HG03095 (cell line): ENCODE data around the gene ZBTB17.

Source experiments
- ATAC-seq: cut with Tn5 transposase; IDR thresholded peaks from one replicate; pipeline ENCODE4 v1.9.1; 2021; ENCODE audit warnings: moderate library complexity; ENCODE audit not compliant: unreplicated experiment

The ZBTB17 gene

DNA sequence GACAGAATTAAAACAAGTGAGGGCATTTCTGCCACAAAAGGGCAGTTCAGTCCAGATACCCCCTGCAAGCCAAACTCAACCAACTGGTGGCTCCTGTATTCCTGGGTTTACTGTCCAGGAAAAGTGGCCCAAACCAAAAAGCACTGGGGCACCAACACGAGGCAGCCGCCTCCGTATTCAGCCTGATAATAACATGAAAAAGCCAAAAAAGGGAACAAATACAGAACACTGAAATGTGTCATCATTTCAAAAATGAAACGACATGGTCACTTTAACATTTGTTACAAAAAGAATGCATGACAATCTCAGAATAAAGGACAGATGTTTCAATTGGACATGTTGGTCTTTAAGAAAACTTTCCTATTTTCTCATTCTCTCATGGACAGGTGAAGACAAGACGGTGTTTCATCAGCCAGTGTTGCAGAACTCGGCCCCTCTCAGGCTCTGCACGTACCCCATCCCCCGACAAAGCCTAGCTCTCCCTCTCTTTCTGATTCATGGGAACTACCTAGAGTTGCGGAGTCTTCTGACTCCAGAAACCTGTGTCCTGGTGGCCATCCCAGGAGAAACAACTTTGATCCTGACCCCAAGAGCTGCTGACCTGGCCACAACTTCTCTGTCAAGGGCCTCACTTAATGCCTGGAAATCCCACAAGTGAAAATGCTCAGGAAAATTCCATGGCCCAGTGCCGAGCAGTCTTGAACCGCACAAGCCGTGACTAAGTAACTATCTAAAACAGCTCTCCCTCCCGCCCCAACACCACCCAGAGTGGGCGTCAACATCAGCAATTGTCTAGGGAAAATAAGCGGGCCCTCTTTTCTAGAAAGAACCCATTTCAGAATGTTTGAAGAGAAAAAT, 27.1 kb downstream of the ZBTB17 start:
- ATAC-seq, result no peak

DNA sequence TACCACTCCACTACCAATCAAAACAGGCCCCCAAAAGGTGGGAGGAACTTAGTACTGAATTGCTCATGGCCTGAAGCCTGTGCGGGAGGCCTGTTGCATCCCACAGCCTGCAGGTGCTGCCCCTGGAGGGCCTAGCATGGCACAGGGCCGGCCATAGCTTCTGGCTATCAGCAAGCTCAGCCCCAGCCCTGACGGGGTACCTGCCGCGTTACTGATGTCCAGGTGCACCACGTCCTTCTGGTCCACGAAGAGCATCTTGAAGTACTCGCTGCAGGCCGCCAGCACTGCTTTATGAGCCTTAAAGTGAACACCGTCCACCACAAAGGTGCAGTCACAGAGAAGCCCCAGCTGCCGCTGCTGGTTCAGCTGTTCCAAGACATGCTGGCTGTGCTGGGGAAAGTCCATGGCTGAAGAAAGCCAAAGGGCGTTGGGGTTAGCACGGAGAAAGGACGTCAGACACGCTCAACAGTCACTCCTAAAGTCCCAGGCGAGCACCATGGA, 27.8 kb downstream of the ZBTB17 start:
- no peak for ATAC-seq

DNA sequence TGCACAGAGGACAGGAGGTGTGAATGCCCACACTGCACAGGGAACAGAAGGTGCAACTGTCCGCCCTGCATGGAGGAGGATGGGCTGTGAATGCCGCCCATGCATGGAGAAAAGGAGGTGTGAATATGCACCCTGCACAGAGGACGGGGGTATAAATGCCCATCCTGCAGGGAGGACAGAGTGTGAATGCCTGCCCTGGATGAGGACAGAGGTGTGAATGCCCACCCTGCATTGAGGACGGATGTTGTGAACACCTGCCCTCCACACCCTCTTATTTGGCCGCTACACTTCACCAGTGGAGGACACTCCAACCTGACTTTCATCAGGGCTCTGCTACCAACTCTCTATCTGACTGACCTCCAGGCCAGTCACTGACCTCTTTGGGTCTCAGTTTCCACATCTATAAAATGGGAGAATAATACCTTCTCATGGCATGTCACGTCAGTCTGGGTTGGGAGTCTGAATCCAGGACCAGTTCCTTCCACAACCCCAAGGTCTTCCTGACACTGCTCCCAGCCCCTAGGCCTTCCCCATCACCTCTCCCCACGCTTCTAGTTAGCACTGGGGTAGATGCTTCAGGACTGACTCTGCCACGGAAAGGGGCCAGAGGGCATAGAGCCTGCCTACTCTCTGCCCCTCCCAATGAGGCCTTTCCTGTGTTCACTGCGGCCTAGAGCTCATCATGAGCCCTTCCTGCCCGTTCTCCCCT, 28.4 kb downstream of the ZBTB17 start:
- ATAC-seq, result no peak

DNA sequence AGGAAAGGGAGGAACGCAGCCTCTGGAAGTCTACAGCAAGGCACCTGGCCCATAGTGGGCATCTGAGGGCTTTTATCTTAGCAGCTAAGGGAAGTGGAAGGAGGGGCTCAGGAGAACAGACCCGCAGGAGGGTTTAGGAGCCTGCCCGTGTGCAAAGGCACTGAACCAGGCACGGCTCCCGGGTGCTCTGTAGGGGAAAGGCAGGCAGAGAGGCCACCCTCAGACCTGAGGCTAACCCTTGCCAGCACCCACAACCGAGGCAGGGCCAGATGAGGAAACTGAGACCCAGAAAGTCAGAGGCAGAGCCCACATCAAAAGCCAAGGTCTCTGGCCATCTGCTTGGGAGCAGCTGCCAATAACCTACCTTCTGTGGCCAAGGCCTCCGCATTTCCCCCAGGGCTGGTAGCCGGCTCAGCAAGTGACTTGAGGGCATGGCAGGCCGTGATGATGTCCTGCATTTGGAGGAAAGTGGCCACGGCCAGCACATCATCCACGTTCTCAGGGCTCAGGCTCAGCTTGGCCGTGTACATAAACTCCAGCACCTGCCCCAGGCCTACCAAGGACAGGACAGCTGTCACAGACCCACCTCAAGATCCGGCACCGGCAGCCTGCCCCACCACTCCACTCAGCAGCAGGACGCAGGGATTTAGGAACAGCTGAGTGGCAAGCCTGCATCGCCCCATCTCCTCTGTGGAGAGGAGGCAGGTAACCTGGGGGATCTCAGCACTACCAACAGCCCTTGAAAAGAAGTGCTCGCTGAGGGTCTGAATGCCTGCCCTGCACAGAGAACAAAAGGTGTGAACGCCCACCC, 29.1 kb downstream of the ZBTB17 start:
- no peak for ATAC-seq

DNA sequence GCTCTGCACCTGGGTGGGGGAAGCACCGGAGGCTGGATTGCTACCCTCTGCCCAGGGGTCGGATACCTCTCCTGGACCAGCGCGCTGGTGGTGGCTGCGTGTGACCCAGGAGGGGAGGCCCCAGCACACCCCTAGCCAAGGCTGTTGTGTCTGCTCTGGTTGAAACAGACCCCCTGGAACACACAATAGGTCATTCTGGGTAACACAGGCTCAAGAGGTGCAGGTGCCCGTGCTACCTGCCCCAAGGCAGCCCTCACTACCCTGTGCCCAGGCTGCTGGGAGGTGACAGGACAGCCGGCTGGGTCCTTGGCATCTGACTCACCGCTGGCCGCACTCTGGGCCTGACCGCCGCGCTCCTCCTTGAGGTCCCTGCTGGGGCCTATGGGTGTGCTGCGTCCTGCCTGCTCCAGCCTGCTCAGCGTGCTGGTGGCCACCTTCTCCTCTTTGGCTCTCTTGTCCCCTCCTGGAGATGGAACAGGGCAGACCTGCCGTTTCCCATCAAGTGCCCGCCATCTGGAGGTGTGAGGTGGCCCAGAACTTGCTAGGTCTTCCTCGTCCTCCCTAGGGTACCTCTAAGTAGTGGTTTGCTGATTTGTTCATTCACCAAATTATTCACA, 30.0 kb downstream of the ZBTB17 start:
- ATAC-seq, result no peak

DNA sequence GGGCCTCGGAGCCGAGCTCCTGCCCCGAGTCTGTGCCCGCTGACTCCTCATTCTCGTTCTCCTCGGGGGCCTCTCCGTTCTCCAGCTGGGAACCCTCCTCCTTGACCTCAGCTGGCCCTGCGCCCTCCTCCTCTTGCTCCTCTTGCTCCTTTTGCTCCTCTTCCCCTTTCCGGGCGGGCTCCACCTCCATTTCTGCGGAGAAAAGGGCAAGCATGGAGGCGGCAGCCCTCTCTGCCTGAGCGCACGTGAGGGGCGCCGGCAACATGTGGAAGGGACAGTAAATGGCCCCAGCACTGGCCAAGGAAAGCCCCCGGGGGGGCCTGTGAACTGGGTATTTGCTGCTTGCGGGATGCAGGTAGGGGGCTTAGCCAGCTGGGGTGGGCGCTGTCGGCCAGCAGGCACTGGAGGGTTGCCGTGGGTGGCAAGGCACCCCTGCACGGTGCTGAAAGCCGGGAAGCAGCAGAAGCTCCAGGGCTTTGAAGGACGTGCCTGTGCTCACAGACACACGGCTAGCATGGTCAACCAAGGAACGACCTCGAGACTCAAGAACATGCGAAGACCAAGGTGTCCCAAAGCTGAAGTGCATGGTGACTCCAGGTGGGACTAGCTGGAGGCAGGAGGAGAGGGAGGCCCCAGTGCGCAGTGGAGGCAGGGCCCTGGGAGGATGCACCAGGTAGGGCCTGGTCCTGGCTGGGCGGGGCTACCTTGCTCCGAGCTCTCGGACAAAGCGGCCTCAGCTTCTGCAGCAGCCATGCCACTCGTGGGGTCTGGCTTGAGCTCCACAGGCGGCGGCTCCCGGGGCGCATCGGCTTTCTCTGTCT, 30.7 kb downstream of the ZBTB17 start:
- ATAC-seq, result no peak

DNA sequence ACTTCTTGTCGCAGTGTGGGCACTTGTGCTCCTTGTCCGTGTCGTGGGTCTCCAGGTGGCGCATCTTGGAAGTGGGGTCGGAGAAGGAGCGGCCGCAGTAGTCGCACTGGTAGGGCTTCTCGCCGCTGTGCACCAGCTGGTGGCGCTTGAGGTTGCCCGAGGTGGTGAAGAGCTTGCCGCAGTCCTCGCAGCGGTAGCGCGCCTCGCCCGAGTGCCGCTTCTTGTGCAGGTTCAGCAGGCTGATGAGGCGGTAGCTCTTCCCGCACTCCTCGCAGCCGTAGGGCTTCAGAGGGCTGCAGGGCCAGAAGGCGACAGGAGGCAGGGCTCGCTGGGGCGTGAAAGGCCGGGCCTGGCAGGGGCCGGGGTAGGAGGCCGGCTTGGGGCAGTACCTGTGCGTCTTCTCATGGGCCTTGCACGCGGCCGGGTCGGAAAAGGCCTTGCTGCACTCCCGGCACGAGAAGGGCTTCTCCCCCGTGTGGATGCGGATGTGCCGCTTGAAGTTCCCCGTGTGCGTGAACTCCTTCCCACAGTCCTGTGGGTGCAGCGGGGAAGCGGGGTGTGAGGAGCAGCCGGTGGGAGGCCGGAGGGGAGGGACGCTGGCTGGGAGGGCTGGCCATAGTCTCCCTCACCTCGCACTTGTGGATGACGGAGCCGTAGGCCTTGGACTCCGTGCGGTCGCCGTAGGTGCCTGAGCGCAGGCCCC, 31.4 kb downstream of the ZBTB17 start:
- no peak for ATAC-seq

DNA sequence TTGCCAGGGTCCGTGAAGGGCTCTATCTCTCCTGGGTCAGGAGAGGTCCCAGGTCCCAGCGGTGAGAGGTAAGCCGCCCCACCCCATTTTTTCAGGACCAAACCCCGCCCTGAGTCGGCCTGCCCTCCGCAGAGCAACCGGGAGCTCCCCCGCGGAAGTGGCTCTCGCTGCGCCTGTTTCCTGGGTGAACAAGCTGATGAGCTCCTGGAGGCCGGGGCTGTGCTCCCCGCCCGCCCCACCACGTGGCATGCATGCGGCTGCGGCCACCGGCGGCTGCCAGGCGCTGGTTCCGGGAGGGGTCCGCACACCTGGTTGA, 32.0 kb downstream of the ZBTB17 start:
- no peak for ATAC-seq

DNA sequence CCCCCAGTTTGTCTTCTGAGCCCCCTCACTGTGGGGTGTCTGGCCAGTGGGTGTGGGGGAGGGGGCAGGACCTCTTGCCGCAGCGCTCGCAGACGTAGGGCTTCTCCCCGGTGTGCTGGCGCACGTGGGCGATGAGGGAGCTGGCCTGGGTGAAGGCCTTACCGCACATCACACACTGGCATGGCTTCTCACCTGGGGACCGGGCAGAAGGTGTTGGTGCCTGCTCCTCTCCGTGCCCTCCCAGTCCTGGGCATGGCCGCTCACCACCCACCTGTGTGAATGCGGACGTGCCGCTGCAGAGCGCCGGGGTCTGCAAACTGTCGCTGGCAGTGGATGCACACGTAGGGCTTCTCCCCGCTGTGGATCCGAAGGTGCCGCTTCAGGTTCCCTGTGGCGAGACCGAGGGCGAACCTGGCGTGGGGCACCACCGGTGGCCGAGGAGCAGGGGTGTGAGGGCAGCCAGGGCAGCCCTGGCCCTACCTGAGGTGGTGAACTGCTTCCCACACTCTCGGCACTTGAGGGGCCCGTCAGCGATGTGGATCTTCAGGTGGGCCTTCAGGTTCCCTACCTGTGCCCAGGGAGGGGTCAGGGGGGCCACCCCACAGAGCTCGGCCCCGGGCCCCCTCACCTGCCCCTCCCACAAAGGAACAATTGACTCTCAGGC, 32.4 kb downstream of the ZBTB17 start:
- ATAC-seq, result no peak

DNA sequence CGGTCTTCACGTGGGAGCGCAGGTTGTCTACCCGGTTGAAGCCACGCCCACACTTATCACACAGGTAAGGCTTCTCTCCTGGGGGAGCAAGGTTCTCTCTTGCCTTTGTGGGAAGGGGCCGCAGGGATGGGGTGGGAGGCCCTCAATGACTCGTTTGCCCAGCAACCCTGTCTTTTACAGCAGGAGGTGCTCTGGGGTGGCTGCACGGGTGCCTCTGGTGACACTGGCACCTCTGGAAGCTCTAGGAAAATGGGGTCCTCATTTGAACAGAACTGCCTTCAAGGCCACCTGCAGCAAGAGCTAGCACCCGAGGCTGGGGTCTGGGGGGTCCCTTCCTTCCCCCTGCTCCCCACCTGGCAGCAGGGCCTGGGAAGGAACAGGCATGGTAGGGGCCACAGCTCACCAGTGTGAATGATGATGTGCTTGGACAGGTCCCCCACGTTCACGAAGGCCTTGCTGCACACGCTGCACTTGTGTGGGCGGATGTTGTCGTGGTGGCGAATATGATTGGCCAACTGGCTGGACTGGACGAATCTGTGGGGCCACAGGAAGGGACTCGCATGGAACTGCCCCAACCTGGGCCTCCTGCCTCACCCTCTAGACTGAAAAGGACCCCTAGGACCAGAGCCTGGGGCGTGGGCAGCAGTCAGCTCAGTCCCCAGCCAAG, 33.1 kb downstream of the ZBTB17 start:
- no peak for ATAC-seq

DNA sequence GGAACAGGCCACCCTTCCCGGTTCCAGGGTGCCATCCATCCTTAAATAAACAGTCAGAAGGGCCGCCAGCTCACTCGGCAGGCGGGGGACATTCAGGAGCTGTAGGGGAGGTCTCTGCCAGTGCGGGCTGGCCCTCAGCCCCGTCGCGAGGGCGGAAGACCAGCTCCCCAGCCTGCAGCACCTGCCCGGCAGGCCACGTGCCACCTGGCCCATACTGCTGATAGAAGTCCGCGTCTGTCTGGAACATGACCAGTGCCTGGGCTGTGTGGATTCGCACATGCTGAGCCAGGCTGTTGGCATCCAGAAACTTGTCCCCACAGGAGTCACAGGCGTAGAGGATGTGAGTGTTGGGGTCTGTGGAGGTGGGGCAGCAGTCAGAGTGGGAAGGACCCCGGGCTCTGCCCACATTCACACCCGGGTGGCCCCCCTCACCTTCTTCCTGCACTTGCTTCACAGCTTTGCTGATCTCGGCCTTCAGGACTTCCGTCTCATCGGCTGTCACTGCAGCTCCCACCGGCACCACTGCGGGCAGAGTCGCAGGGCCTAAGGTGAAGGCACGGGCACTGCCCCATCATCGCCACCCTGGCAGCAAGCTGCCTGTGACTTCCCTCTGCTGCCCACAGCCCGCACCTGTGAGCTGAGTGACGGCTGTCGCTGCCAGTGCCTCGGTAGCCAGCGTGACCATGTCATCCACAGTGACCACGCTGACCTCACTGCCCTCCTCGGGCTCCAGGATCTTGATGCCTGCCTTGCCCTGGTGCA, 33.8 kb downstream of the ZBTB17 start:
- ATAC-seq, result no peak

DNA sequence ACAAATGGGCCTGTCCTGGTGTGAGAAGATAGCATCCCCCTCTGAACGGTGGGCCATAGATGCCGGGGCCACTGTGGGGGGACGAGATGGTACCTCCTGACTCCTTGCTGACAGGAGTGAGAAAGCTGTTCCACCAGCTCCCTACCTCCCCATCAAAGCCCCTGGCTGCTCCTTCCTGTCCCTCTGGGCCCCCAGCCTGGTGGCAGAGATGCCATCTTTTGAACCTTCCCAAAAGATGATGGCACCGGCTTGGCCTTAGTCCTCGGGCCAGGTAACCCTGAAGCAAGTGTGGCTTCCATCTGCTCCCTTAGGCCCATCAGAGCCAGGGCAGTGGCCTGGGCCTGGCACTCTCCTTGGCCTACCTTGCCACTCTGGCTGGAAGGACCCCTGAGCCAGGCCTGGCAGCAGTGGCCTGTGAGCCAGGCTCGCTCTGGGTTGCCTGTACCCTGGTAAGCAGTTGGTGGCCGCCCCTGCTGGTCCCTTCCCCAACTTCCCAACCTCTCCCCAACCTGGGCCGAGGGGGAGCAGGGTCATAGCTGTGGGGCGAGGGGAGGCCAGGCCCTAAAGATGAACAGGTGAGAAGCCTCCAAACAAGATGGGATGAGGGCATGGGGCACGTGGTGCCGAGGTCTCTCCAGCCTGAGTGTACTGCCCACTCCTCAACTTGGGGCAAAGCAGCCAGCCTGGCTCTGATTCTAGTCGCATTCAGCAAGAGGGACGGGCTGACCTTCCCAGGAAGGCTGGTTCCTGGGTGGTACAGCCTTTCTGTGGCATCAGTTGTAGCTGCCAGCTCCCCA, 34.7 kb downstream of the ZBTB17 start:
- ATAC-seq, result no peak

DNA sequence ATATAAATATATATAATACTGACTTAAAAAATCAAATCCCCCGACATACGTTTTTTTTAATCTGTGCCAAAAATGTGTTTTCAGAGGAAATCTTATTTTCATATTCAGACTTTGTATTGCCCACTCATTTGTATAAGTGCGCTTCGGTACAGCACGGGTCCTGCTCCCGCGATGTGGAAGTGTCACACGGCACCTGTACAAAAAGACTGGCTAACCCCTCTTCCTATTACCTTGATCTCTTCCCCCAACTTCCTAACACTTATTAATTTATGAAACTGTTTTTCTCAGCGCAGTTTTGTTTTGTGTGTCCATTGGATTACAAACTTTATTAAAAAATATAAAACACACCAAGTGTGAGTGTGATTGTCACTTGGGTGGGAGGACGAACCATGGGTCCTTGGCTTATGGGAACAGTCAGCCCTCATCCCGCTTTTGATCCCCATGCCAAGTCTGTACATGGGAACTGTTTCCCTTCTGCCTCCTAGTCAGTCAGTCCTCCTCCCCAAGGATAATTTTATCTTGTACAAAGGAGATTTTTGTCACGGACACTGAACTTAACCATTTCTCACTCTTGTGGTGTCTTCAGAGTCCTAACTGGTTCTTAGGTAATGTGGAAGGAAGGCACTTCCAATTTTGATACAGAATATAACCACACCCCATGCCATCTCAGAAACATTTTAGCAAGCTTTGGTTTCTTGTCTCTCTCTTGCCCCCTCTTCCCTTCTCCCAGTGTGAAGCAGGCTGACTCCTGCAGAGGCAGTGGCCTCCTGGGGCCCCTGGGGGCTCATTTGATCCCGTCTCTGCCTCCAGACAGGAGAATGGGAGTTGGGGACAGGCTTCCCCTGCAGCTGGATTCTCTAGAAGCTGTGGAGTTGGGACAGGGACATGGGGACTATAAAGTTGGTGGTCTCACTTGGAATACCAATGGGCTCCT, 35.5 kb downstream of the ZBTB17 start:
- no peak for ATAC-seq

DNA sequence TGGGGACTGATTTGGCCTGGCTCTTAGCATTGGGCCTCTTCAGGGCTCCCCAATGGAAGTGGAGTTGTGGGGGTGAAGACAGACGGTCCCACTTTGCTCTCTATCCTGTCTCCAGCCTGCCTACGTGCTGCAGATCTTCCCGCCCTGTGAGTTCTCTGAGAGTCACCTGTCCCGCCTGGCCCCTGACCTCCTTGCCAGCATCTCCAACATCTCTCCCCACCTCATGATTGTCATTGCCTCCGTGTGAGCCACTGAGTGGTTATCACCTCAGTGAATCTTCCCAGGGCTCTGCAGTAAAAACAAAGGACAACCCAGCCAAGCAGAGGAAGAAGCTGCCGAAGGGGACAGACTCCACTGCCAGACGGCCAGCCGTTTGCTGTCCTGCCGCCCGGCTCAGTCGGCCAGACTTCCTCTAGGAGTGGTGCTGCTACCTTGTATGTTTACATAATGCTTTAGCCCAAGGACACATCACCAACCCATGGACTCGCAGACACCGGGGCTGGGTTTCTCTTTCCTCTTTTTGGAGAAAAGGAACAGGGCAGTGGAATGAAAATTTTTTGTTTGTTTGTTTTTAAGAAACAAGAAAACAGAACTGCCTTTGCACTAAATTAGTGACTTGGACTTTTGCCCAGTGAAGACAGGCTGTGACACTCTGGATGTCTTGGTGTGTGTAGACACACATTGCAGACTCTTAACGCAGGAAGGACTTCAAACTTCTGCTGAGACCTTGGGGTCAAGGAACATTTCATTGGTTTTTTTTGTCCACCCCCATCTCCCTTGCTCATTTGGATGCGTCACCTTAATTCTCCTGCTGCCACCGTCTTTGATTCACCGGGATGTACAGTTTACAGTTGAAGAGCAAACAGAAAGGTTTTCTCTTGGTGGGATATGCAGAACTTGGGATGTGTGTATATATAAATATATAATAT, 36.5 kb downstream of the ZBTB17 start:
- no peak for ATAC-seq

DNA sequence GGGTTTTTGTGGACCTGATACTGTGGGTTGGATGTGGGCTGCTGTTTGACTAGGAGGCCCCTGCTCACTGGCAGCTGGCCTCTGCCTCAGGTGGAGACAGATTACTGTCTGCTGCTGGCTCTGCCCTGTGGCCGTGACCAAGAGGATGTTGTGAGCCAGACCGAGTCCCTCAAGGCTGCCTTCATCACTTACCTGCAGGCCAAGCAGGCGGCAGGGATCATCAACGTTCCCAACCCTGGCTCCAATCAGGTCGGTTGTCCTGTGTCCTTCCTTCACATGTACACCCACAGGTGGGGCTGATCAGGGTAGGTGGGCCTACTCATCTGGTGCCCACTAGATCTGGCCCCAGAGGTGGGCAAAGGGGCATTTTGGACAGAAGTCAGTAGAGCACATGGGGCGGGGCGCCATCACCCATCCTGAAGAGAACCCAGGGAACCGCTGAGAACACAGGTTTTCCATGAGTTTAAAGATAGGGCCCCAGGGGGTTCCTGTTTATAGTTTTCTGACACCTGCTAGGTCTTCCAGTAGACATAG, 37.2 kb downstream of the ZBTB17 start:
- no peak for ATAC-seq
